Fibroblast of the aortic adventitia (primary cell): ENCODE measurements around the gene CHD1. TPM values are rescaled to one million over a fixed set of nuclear protein-coding genes. Genes with fewer than 3 reads are reported as not detected.

Experiments
- DNase-seq: peaks from one replicate; pipeline ENCODE4 v3.0.0-alpha.2; 2010; ENCODE audit warnings: low read depth
- H3K4me3 ChIP-seq: 2 replicates; pipeline ENCODE4 v1.5.1; 2011; ENCODE audit warnings: low read depth, mild to moderate bottlenecking, control low read depth, low read length, moderate library complexity
- CTCF ChIP-seq: IDR thresholded peaks from 2 replicates; pipeline ENCODE4 v1.5.1; 2011; ENCODE audit warnings: mild to moderate bottlenecking, low read length, control low read depth, inconsistent platforms; ENCODE audit not compliant: insufficient read depth
- total RNA-seq: library from RNA; depleted of rRNA; stranded (reverse); fragments of >200 nt; gene quantifications from 2 replicates; pipeline ENCODE4 v1.2.3, GENCODE V29; 2012; ENCODE audit warnings: low replicate concordance

The CHD1 gene
- total RNA-seq, 1 donor: 44.4 TPM

- no peak for DNase-seq
- H3K4me3 ChIP-seq: no peak overlapping the region
- no peak for TF ChIP-seq CTCF
Measured at GRCh38 chr5:98935206-98935605, 6.4 kb upstream of the CHD1 start.

- peak; percentile 9 for DNase-seq
Measured at GRCh38 chr5:98934546-98934945, 5.7 kb upstream of the CHD1 start.

GRCh38 chr5:98933445-98934072, 4.8 kb upstream of the CHD1 start:
- H3K4me3 ChIP-seq: no peak overlapping the region
- no peak for DNase-seq
- TF ChIP-seq CTCF: no peak

More at GRCh38 chr5:98934546-98934945, 5.7 kb upstream of the CHD1 start:
- TF ChIP-seq CTCF: no peak
- no peak overlapping the region for H3K4me3 ChIP-seq

- DNase-seq: no peak
- no peak for TF ChIP-seq CTCF
- no peak overlapping the region for H3K4me3 ChIP-seq
Measured at GRCh38 chr5:98930972-98931762, 2.4 kb upstream of the CHD1 start.

GRCh38 chr5:98929710-98930298, 997 bp upstream of the CHD1 start:
- no peak for TF ChIP-seq CTCF
- DNase-seq: no peak
- H3K4me3 ChIP-seq: peak overlapping the region; percentile 92

GRCh38 chr5:98927989-98928872, 576 bp downstream of the CHD1 start:
- peak; percentile 59 for DNase-seq
- no peak for TF ChIP-seq CTCF
- H3K4me3 ChIP-seq: peak overlapping the region; percentile 83
